GM12875 (cell line): ENCODE results near the gene RBP2.

Source experiments
- H3K4me3 ChIP-seq: one replicate; pipeline ENCODE4 v1.5.1; 2011; ENCODE audit warnings: low read depth, low read length, control low read depth
- CTCF ChIP-seq: IDR thresholded peaks from 2 replicates; pipeline ENCODE4 v1.5.1; 2011; ENCODE audit warnings: low read depth, mild to moderate bottlenecking, control low read depth, inconsistent platforms, low read length, moderate library complexity, borderline replicate concordance; ENCODE audit not compliant: insufficient read depth

Gene RBP2

GRCh38 chr3:139466360-139466759, 10.0 kb downstream of the RBP2 start:
- no peak for TF ChIP-seq CTCF
- no peak overlapping the region for H3K4me3 ChIP-seq

GRCh38 chr3:139465636-139466035, 10.7 kb downstream of the RBP2 start:
- H3K4me3 ChIP-seq: no peak overlapping the region
- no peak for TF ChIP-seq CTCF

- H3K4me3 ChIP-seq: no peak overlapping the region
- no peak for TF ChIP-seq CTCF
These were observed 12.8 kb downstream of the RBP2 start for GRCh38 chr3:139463466-139463865.

- TF ChIP-seq CTCF: no peak
- no peak overlapping the region for H3K4me3 ChIP-seq
These were observed 15.8 kb downstream of the RBP2 start for GRCh38 chr3:139460529-139460928.

- H3K4me3 ChIP-seq: no peak overlapping the region
- no peak for TF ChIP-seq CTCF
These were observed 16.2 kb downstream of the RBP2 start for GRCh38 chr3:139460076-139460475.

- TF ChIP-seq CTCF: no peak
- no peak overlapping the region for H3K4me3 ChIP-seq
These were observed 18.0 kb downstream of the RBP2 start for GRCh38 chr3:139458348-139458747.

- no peak for TF ChIP-seq CTCF
- no peak overlapping the region for H3K4me3 ChIP-seq
These were observed 19.2 kb downstream of the RBP2 start for GRCh38 chr3:139457066-139457465.
